Ishikawa (cell line): ENCODE data around the gene NEURL2.

ENCODE experiments used
- TAF1 ChIP-seq: IDR thresholded peaks from 2 replicates; pipeline ENCODE4 v1.6.1; 2012; ENCODE audit warnings: low read depth, mild to moderate bottlenecking
- YY1 ChIP-seq: IDR thresholded peaks from 2 replicates; pipeline ENCODE4 v1.6.1; 2012; ENCODE audit warnings: low read depth

- TF ChIP-seq YY1 (peak; percentile 93), TAF1 (peak; percentile 94)
These were observed 9.8 kb downstream of the NEURL2 start, which contains the start of gene ZSWIM1 for GRCh38 chr20:45880988-45881788.
